ENCODE data around the gene ICAM5. TPM values are rescaled to one million over a fixed set of nuclear protein-coding genes. Genes with fewer than 3 reads are reported as not detected.

ICAM5 gene
- total RNA-seq, 1 experiment from 2014 or later: 2.0 TPM

- no peaks in the 10 kb centered on the region for H4K20me1 ChIP-seq (ENCODE audit: low read length)
- peak; percentile 70 for ATAC-seq
- peaks cover 23% of the 10 kb centered on the region for H3K4me1 ChIP-seq (ENCODE audit: insufficient read depth, low read length)
- H3K79me2 ChIP-seq (ENCODE audit: low read length): no peaks in the 10 kb centered on the region
- POLR2A ChIA-PET (ENCODE audit: unreplicated experiment): interaction anchor here (0.5 to 1.5 kb wide), 6 partner anchors 21 to 156 kb away, joined by 4 to 15 read pairs (median 6); partner anchors contain the start of gene TYK2
- H3F3A ChIP-seq (ENCODE audit: low read length, unreplicated experiment): no peaks in the 10 kb centered on the region
- BruUV-seq (replicated peaks): TSS peak; percentile 99
- no peaks in the 10 kb centered on the region for H3K9me3 ChIP-seq (ENCODE audit: low read length)
- H3K4me2 ChIP-seq (ENCODE audit: low read length): peak within 1 kb of the TSS; percentile 92
- H3K36me3 ChIP-seq (ENCODE audit: low read depth, low read length): no peaks in the 10 kb centered on the region
- peak within 1 kb of the TSS; percentile 93 for H2AFZ ChIP-seq (ENCODE audit: low read length)
- TF ChIP-seq CTCF (conservative IDR thresholded peaks at IDR 0.05; ENCODE audit: low read depth, low read length): no peak
- TF ChIP-seq EZH2 (IDR thresholded peaks at IDR 0.05; ENCODE audit: low read length, unreplicated experiment): no peak
- no peak for TF ChIP-seq EZH2phosphoT487 (IDR thresholded peaks at IDR 0.05; ENCODE audit: borderline replicate concordance, low read length)
- peak within 1 kb of the TSS; percentile 44 for H3K9ac ChIP-seq (ENCODE audit: low read length)
- peak within 1 kb of the TSS; percentile 64 for H3K4me3 ChIP-seq (ENCODE audit: low read length)
- intact Hi-C loops (cut with micrococcal nuclease): no loop called here
- DNase-seq: peak; percentile 70
- no peak within 1 kb of the TSS for H3K27ac ChIP-seq (ENCODE audit: low read length)
- no peaks in the 10 kb centered on the region for H3K27me3 ChIP-seq (ENCODE audit: low read length)
- CTCF ChIA-PET: interaction anchor here (0.6 to 3.2 kb wide), 8 partner anchors 11 to 146 kb away, joined by 3 to 62 read pairs (median 8); partner anchors contain the start of gene RAVER1
- H3K9me2 ChIP-seq (replicated peaks; ENCODE audit: low read length): no peaks in the 10 kb centered on the region
Observed at GRCh38 chr19:10270616-10271394, 18.9 kb upstream of the ICAM5 start, which contains the start of gene ICAM1. Gene ICAM1, plus strand, starts transcription at chr19:10271120. Its CDS starts 40 bp downstream, at chr19:10271160.

- Histone ChIP-seq H3K79me2 (ENCODE audit: low read length) (no peaks in the 10 kb centered on the region), H3K36me3 (ENCODE audit: low read depth, low read length) (no peaks in the 10 kb centered on the region), H3K4me1 (ENCODE audit: insufficient read depth, low read length) (peaks cover 23% of the 10 kb centered on the region), H2AFZ (ENCODE audit: low read length) (peak overlapping the region; percentile 93; the same call in 1 of the 2 replicates), H3F3A (ENCODE audit: low read length, unreplicated experiment) (no peaks in the 10 kb centered on the region), H3K27ac (ENCODE audit: low read length) (no peak overlapping the region), H3K4me3 (ENCODE audit: low read length) (peak overlapping the region; percentile 64; the same call in 1 of the 2 replicates), H3K4me2 (ENCODE audit: low read length) (peak overlapping the region; percentile 92), H3K27me3 (ENCODE audit: low read length) (no peaks in the 10 kb centered on the region), H3K9me2 (replicated peaks; ENCODE audit: low read length) (no peaks in the 10 kb centered on the region), H3K9me3 (ENCODE audit: low read length) (no peaks in the 10 kb centered on the region), H4K20me1 (ENCODE audit: low read length) (no peaks in the 10 kb centered on the region), H3K9ac (ENCODE audit: low read length) (no peak overlapping the region)
- no peak for TF ChIP-seq EZH2phosphoT487 (IDR thresholded peaks at IDR 0.05; ENCODE audit: borderline replicate concordance, low read length)
- intact Hi-C loops (cut with micrococcal nuclease): no loop called here
- DNase-seq: no peak
- BruUV-seq (replicated peaks): TSS peak; percentile 78
- ATAC-seq: no peak
- ChIA-PET POLR2A (ENCODE audit: unreplicated experiment) (interaction anchor here (0.6 to 0.8 kb wide), 2 partner anchors 61 to 109 kb away, joined by 4 to 6 read pairs; partner anchors contain the start of gene TYK2), CTCF (interaction anchor here (1.2 to 3.2 kb wide), 3 partner anchors 11 to 121 kb away, joined by 3 to 62 read pairs (median 3); no protein-coding TSS in a partner anchor)
Observed at GRCh38 chr19:10271543-10272086, 18.1 kb upstream of the ICAM5 start.

- no peaks in the 10 kb centered on the region for H3F3A ChIP-seq (ENCODE audit: low read length, unreplicated experiment)
- DNase-seq (no peak), ATAC-seq (no peak)
- H3K4me2 ChIP-seq (ENCODE audit: low read length): no peak overlapping the region
- H3K36me3 ChIP-seq (ENCODE audit: low read depth, low read length): no peaks in the 10 kb centered on the region
- no peaks in the 10 kb centered on the region for H3K9me3 ChIP-seq (ENCODE audit: low read length)
- no TSS peak for BruUV-seq (replicated peaks)
- no peak overlapping the region for H3K27ac ChIP-seq (ENCODE audit: low read length)
- H3K4me3 ChIP-seq (ENCODE audit: low read length): no peak overlapping the region
- no peaks in the 10 kb centered on the region for H3K9me2 ChIP-seq (replicated peaks; ENCODE audit: low read length)
- intact Hi-C loops (cut with micrococcal nuclease): no loop called here
- H3K27me3 ChIP-seq (ENCODE audit: low read length): no peaks in the 10 kb centered on the region
- H3K4me1 ChIP-seq (ENCODE audit: insufficient read depth, low read length): peaks cover 22% of the 10 kb centered on the region
- no peaks in the 10 kb centered on the region for H4K20me1 ChIP-seq (ENCODE audit: low read length)
- H3K79me2 ChIP-seq (ENCODE audit: low read length): no peaks in the 10 kb centered on the region
- no peak overlapping the region for H2AFZ ChIP-seq (ENCODE audit: low read length)
- no peak overlapping the region for H3K9ac ChIP-seq (ENCODE audit: low read length)
- ChIA-PET POLR2A (ENCODE audit: unreplicated experiment) (no interaction called here), CTCF (no interaction called here)
- TF ChIP-seq CTCF (conservative IDR thresholded peaks at IDR 0.05; ENCODE audit: low read depth, low read length): no peak
- TF ChIP-seq EZH2phosphoT487 (IDR thresholded peaks at IDR 0.05; ENCODE audit: borderline replicate concordance, low read length): no peak
- no peak for TF ChIP-seq EZH2 (IDR thresholded peaks at IDR 0.05; ENCODE audit: low read length, unreplicated experiment)
Observed at GRCh38 chr19:10274589-10274988, 15.2 kb upstream of the ICAM5 start.

Measured in PC-3 (cell line).